ENCODE results near the gene JAZF1. TPM values are rescaled to one million over a fixed set of nuclear protein-coding genes. Genes with fewer than 3 reads are reported as not detected.

JAZF1 gene
- total and polyA plus RNA-seq, 2 experiments from 2014 or later: 13.8 to 19.6 TPM

DNA sequence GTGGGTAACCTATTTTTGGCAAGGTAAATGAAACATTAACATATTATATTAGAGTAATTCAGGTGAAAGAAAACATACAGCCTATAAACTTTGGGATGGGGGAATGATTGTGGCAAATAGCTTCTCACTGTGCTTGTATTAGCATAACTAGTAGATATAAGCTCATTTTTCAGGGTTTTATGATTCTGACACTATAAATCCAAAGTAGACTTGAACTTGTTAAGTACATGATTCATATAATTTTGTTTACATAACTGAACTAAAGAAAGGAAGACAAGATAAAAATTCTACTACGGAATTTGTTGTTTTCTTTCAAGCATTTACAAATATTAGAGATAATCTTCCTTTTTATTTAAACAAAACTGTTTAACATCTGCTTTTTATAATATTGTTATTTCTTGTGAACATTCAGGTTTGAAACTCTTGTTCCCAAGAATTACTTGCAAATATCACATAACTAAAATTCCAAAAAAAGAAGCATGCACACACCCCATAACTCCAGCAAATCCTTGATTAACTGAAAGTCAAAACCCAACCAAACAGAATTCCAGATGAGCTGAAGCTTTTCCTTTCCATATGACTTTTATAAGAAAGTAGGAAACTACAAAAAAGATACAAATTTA is 142.3 kb downstream of the JAZF1 start:
- peak; percentile 33 for DNase-seq
- no peak overlapping the region for H3K9ac ChIP-seq
- WGBS, 2 experiments (ENCODE audit: low coverage in 1 of 2, low lambda C conversion rate in 2 of 2, missing lambda C conversion rate in 2 of 2): 7 to 11% methylated on average over 1 of the region's 1 CpG
- peaks cover 70% of the 10 kb centered on the region for H3K4me1 ChIP-seq (ENCODE audit: insufficient read depth)
- H2AFZ ChIP-seq: no peak overlapping the region
- H3K4me3 ChIP-seq: 0 out of 2 replicates have a peak overlapping the region, but pooled peaks have one; percentile 30
- peak overlapping the region; percentile 83 for H3K27ac ChIP-seq
- H4K20me1 ChIP-seq (ENCODE audit: insufficient read depth): no peaks in the 10 kb centered on the region
- H3K9me3 ChIP-seq (ENCODE audit: low read depth): no peaks in the 10 kb centered on the region
- H3K4me2 ChIP-seq (ENCODE audit: unreplicated experiment): peak overlapping the region; percentile 74
- no peaks in the 10 kb centered on the region for H3K9me2 ChIP-seq (ENCODE audit: insufficient read depth)
- H3F3A ChIP-seq (ENCODE audit: insufficient read depth): peaks cover 63% of the 10 kb centered on the region
- no peaks in the 10 kb centered on the region for H3K27me3 ChIP-seq (replicated peaks; ENCODE audit: insufficient read depth)
- no peaks in the 10 kb centered on the region for H3K36me3 ChIP-seq (ENCODE audit: low read depth)
- TF ChIP-seq EZH2phosphoT487 (IDR thresholded peaks at IDR 0.05; ENCODE audit: insufficient read depth, low read depth) (no peak), EZH2 (IDR thresholded peaks at IDR 0.05; ENCODE audit: insufficient read depth, poor library complexity, severe bottlenecking) (no peak)
- in situ Hi-C loops (cut with MboI): no loop called here
- H3K79me2 ChIP-seq (ENCODE audit: insufficient read depth): peaks cover 33% of the 10 kb centered on the region

- H3K4me2 ChIP-seq (ENCODE audit: unreplicated experiment): peak overlapping the region; percentile 86
- peaks cover 63% of the 10 kb centered on the region for H3F3A ChIP-seq (ENCODE audit: insufficient read depth)
- H3K27ac ChIP-seq: peak overlapping the region; percentile 83
- H3K4me1 ChIP-seq (ENCODE audit: insufficient read depth): peaks cover 70% of the 10 kb centered on the region
- no peak overlapping the region for H2AFZ ChIP-seq
- DNase-seq: peak; percentile 97
- no peaks in the 10 kb centered on the region for H3K36me3 ChIP-seq (ENCODE audit: low read depth)
- no peak for TF ChIP-seq EZH2phosphoT487 (IDR thresholded peaks at IDR 0.05; ENCODE audit: insufficient read depth, low read depth)
- no peak for TF ChIP-seq EZH2 (IDR thresholded peaks at IDR 0.05; ENCODE audit: insufficient read depth, poor library complexity, severe bottlenecking)
- H3K79me2 ChIP-seq (ENCODE audit: insufficient read depth): peaks cover 39% of the 10 kb centered on the region
- H3K4me3 ChIP-seq: peak overlapping the region; percentile 60
- H4K20me1 ChIP-seq (ENCODE audit: insufficient read depth): no peaks in the 10 kb centered on the region
- no peaks in the 10 kb centered on the region for H3K9me2 ChIP-seq (ENCODE audit: insufficient read depth)
- peak overlapping the region; percentile 56 for H3K9ac ChIP-seq
- H3K9me3 ChIP-seq (ENCODE audit: low read depth): no peaks in the 10 kb centered on the region
- WGBS, 2 experiments (ENCODE audit: low coverage in 1 of 2, low lambda C conversion rate in 2 of 2, missing lambda C conversion rate in 2 of 2): 20 to 25% methylated on average over 6 of the region's 6 CpGs
- in situ Hi-C loops (cut with MboI): no loop called here
- H3K27me3 ChIP-seq (replicated peaks; ENCODE audit: insufficient read depth): no peaks in the 10 kb centered on the region
Measured at GRCh38 chr7:28037220-28038010, 143.2 kb downstream of the JAZF1 start.

GRCh38 chr7:28036696-28037095 is 143.9 kb downstream of the JAZF1 start:
- no peaks in the 10 kb centered on the region for H3K36me3 ChIP-seq (ENCODE audit: low read depth)
- peak overlapping the region; percentile 83 for H3K27ac ChIP-seq
- no peaks in the 10 kb centered on the region for H3K9me2 ChIP-seq (ENCODE audit: insufficient read depth)
- WGBS, 2 experiments (ENCODE audit: low coverage in 1 of 2, low lambda C conversion rate in 2 of 2, missing lambda C conversion rate in 2 of 2): 13 to 20% methylated on average over 3 of the region's 3 CpGs
- no peaks in the 10 kb centered on the region for H3K27me3 ChIP-seq (replicated peaks; ENCODE audit: insufficient read depth)
- no peaks in the 10 kb centered on the region for H3K9me3 ChIP-seq (ENCODE audit: low read depth)
- H3K4me3 ChIP-seq: peak overlapping the region; percentile 60
- peak overlapping the region; percentile 56 for H3K9ac ChIP-seq
- H3K4me1 ChIP-seq (ENCODE audit: insufficient read depth): peaks cover 70% of the 10 kb centered on the region
- in situ Hi-C loops (cut with MboI): no loop called here
- TF ChIP-seq EZH2 (IDR thresholded peaks at IDR 0.05; ENCODE audit: insufficient read depth, poor library complexity, severe bottlenecking) (no peak), EZH2phosphoT487 (IDR thresholded peaks at IDR 0.05; ENCODE audit: insufficient read depth, low read depth) (no peak)
- H2AFZ ChIP-seq: 0 out of 2 replicates have a peak overlapping the region, but pooled peaks have one; percentile 26
- DNase-seq: peak; percentile 56
- H3K4me2 ChIP-seq (ENCODE audit: unreplicated experiment): peak overlapping the region; percentile 86
- H3K79me2 ChIP-seq (ENCODE audit: insufficient read depth): peaks cover 46% of the 10 kb centered on the region
- H4K20me1 ChIP-seq (ENCODE audit: insufficient read depth): no peaks in the 10 kb centered on the region
- peaks cover 56% of the 10 kb centered on the region for H3F3A ChIP-seq (ENCODE audit: insufficient read depth)

- WGBS, 2 experiments (ENCODE audit: low coverage in 1 of 2, low lambda C conversion rate in 2 of 2, missing lambda C conversion rate in 2 of 2): 95 to 96% methylated on average over 4 of the region's 4 CpGs
Measured at GRCh38 chr7:28033386-28033785, 147.2 kb downstream of the JAZF1 start.

More at GRCh38 chr7:28033386-28033785, 147.2 kb downstream of the JAZF1 start:
- Histone ChIP-seq H3K4me3 (no peak overlapping the region), H3K4me2 (ENCODE audit: unreplicated experiment) (no peak overlapping the region), H3K9me3 (ENCODE audit: low read depth) (no peaks in the 10 kb centered on the region), H3K79me2 (ENCODE audit: insufficient read depth) (peaks cover 47% of the 10 kb centered on the region), H3K4me1 (ENCODE audit: insufficient read depth) (peaks cover 54% of the 10 kb centered on the region), H3F3A (ENCODE audit: insufficient read depth) (peaks cover 40% of the 10 kb centered on the region), H3K9me2 (ENCODE audit: insufficient read depth) (no peaks in the 10 kb centered on the region), H2AFZ (no peak overlapping the region), H3K36me3 (ENCODE audit: low read depth) (no peaks in the 10 kb centered on the region), H3K9ac (no peak overlapping the region), H4K20me1 (ENCODE audit: insufficient read depth) (no peaks in the 10 kb centered on the region), H3K27ac (no peak overlapping the region), H3K27me3 (replicated peaks; ENCODE audit: insufficient read depth) (no peaks in the 10 kb centered on the region)
- TF ChIP-seq EZH2 (IDR thresholded peaks at IDR 0.05; ENCODE audit: insufficient read depth, poor library complexity, severe bottlenecking) (no peak), EZH2phosphoT487 (IDR thresholded peaks at IDR 0.05; ENCODE audit: insufficient read depth, low read depth) (no peak)
- DNase-seq: no peak
- in situ Hi-C loops (cut with MboI): no loop called here

Data from GM23248 (cell line).